ENCODE measurements around the gene RFPL4AL1. TPM values are rescaled to one million over a fixed set of nuclear protein-coding genes. Genes with fewer than 3 reads are reported as not detected.

The RFPL4AL1 gene
- total RNA-seq (2022; extraction: Qiagen RNA extraction; ENCODE audit: low read depth): 0.23 to 0.49 TPM (median 0.38 TPM) in 3 of 5 replicates, not detected in the others

DNA sequence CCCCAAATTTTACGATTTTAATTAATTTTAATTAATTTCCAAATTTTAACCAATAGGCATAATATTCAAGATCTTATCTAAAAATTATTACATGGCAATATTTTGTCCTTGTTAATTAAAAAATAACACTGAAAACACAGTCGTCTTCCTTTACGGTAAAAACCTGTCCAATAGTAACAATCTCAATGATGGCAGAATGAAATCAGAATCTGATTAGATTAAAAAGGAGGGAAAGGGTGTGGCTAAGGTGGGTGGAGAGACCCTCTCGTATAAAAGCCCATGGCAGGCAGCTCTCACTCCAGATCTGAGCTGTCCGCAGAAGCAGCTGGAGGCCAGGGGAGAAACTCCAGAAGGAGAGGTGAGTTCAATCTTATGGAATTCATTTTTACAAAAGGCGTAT, at the start of gene RFPL4AL1:
Gene RFPL4AL1 (plus strand): TSS at position 301 of the 400 bp plus-strand sequence. CDS start 2,687 bp downstream, outside the sequence.

DNA sequence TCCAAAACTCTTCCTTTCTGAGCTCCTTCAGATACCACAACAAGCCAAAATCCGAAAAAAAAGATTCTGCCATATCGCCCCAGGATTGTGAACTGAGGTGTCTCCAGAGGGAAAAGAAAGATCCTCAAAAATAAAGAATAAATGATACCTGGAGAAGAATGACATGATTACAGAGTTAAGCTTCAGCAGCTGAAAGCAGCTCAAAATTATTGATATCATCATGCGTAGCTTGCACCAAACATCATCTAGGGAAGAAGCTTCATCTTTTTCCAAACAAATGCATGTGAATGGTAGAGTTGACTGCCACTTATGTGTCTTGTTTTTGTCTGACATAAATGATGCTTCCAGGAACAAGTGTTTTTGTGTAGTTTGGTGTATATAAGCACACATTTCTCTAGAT, 30.6 kb upstream of the RFPL4AL1 start, which contains the start of gene NLRP9:
Gene NLRP9 (minus strand): TSS at position 101 of the 400 bp plus-strand sequence. CDS start 28 bp downstream, at position 73.

DNA sequence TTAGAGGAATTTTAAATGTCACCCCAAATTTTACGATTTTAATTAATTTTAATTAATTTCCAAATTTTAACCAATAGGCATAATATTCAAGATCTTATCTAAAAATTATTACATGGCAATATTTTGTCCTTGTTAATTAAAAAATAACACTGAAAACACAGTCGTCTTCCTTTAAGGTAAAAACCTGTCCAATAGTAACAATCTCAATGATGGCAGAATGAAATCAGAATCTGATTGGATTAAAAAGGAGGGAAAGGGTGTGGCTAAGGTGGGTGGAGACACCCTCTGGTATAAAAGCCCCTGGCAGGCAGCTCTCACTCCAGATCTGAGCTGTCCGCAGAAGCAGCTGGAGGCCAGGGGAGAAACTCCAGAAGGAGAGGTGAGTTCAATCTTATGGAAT, 10.1 kb upstream of the RFPL4AL1 start, which contains the start of gene RFPL4A:
Gene RFPL4A (plus strand): TSS at position 301 of the 400 bp plus-strand sequence. CDS start 2,704 bp downstream, outside the sequence.

Other genes starting within 250 kb of the RFPL4AL1 start
- gene SBK2, start 232.0 kb upstream of the RFPL4AL1 start, total RNA-seq (2022; extraction: Qiagen RNA extraction; ENCODE audit: low read depth): 1.3 to 2.3 TPM (median 1.8 TPM) in 5 replicates
- gene SBK3, start 223.6 kb upstream of the RFPL4AL1 start, total RNA-seq (2022; extraction: Qiagen RNA extraction; ENCODE audit: low read depth): 1.3 to 1.9 TPM (median 1.6 TPM) in 5 replicates
- gene ZNF579, start 188.3 kb upstream of the RFPL4AL1 start, total RNA-seq (2022; extraction: Qiagen RNA extraction; ENCODE audit: low read depth): 20.1 to 37.6 TPM (median 28.4 TPM) in 5 replicates
- 20.5 to 24.3 TPM (median 23.6 TPM) in 5 replicates for gene FIZ1, start 169.6 kb upstream of the RFPL4AL1 start, total RNA-seq (2022; extraction: Qiagen RNA extraction; ENCODE audit: low read depth)
- 12.5 to 17.5 TPM (median 16.0 TPM) in 5 replicates for gene ZNF524, start 168.8 kb upstream of the RFPL4AL1 start, total RNA-seq (2022; extraction: Qiagen RNA extraction; ENCODE audit: low read depth)
- 7.6 to 13.0 TPM (median 12.1 TPM) in 5 replicates for gene ZNF865, start 163.5 kb upstream of the RFPL4AL1 start, total RNA-seq (2022; extraction: Qiagen RNA extraction; ENCODE audit: low read depth)
- gene ZNF784, start 144.6 kb upstream of the RFPL4AL1 start, total RNA-seq (2022; extraction: Qiagen RNA extraction; ENCODE audit: low read depth): 4.8 to 6.1 TPM (median 5.3 TPM) in 5 replicates
- 31.0 to 51.4 TPM (median 48.6 TPM) in 5 replicates for gene ZNF580, start 128.1 kb upstream of the RFPL4AL1 start, total RNA-seq (2022; extraction: Qiagen RNA extraction; ENCODE audit: low read depth)
- 39.2 to 55.8 TPM (median 47.7 TPM) in 5 replicates for gene ZNF581, start 125.5 kb upstream of the RFPL4AL1 start, total RNA-seq (2022; extraction: Qiagen RNA extraction; ENCODE audit: low read depth)
- gene CCDC106, start 120.9 kb upstream of the RFPL4AL1 start, total RNA-seq (2022; extraction: Qiagen RNA extraction; ENCODE audit: low read depth): 13.7 to 19.1 TPM (median 18.0 TPM) in 5 replicates
- gene U2AF2, start 114.1 kb upstream of the RFPL4AL1 start, total RNA-seq (2022; extraction: Qiagen RNA extraction; ENCODE audit: low read depth): 260 to 300 TPM (median 285 TPM) in 5 replicates
- 130 to 211 TPM (median 195 TPM) in 5 replicates for gene EPN1, start 93.9 kb upstream of the RFPL4AL1 start, total RNA-seq (2022; extraction: Qiagen RNA extraction; ENCODE audit: low read depth)
- gene NLRP9, start 30.7 kb upstream of the RFPL4AL1 start, total RNA-seq (2022; extraction: Qiagen RNA extraction; ENCODE audit: low read depth): not detected in 5 replicates
- 0.53 to 1.2 TPM (median 0.97 TPM) in 5 replicates for gene RFPL4A, start 10.0 kb upstream of the RFPL4AL1 start, total RNA-seq (2022; extraction: Qiagen RNA extraction; ENCODE audit: low read depth)
- gene NLRP11, start 62.9 kb downstream of the RFPL4AL1 start, total RNA-seq (2022; extraction: Qiagen RNA extraction; ENCODE audit: low read depth): 0.03 to 0.07 TPM in 2 of 5 replicates, not detected in the others
- gene NLRP4, start 67.4 kb downstream of the RFPL4AL1 start, total RNA-seq (2022; extraction: Qiagen RNA extraction; ENCODE audit: low read depth): not detected in 5 replicates
- not detected in 5 replicates for gene NLRP13, start 163.2 kb downstream of the RFPL4AL1 start, total RNA-seq (2022; extraction: Qiagen RNA extraction; ENCODE audit: low read depth)
- gene NLRP8, start 178.7 kb downstream of the RFPL4AL1 start, total RNA-seq (2022; extraction: Qiagen RNA extraction; ENCODE audit: low read depth): not detected in 5 replicates
- gene NLRP5, start 217.7 kb downstream of the RFPL4AL1 start, total RNA-seq (2022; extraction: Qiagen RNA extraction; ENCODE audit: low read depth): 0.03 to 0.09 TPM (median 0.05 TPM) in 4 of 5 replicates, not detected in the other